OCI-LY3 (cell line): Measurements from ENCODE around the gene LGALS9B.
"Not testable (repeated sequence)": the region's sequence is repeated elsewhere in the genome, so short reads cannot be mapped to it uniquely, and the experiment has no call there.

ENCODE experiments used
- H2AFZ ChIP-seq: fragments of 200-600, 300-600 bp; shearing (Covaris generic); 2 replicates; pipeline ENCODE4 v1.6.0; 2014; ENCODE audit warnings: antibody characterized with exemption, low read depth, low read length
- H3K27ac ChIP-seq: fragments of 200-600, 300-600 bp; sonication (generic); 2 replicates; pipeline ENCODE4 v1.5.1; 2014; ENCODE audit warnings: mild to moderate bottlenecking, low read length, moderate library complexity, mixed read lengths
- H3K27me3 ChIP-seq: fragments of 200-600, 300-600 bp; sonication (generic); 2 replicates; pipeline ENCODE4 v1.6.1; 2014; ENCODE audit warnings: low read depth, low read length, mixed read lengths
- H3K36me3 ChIP-seq: fragments of 200-600, 300-600 bp; sonication (generic); replicated peaks from 2 replicates; pipeline ENCODE3; 2014; ENCODE audit warnings: low read depth, low read length, mixed read lengths
- H3K4me1 ChIP-seq: fragments of 300-600, 200-600 bp; sonication (generic); 2 replicates; pipeline ENCODE4 v1.6.1; 2014; ENCODE audit warnings: low read length, mixed read lengths
- H3K4me2 ChIP-seq: fragments of 200-600, 300-600 bp; sonication (generic); 2 replicates; pipeline ENCODE4 v1.6.1; 2014; ENCODE audit warnings: low read length, mixed read lengths
- H3K4me3 ChIP-seq: fragments of 300-600, 200-600 bp; sonication (generic); 2 replicates; pipeline ENCODE4 v1.5.1; 2014; ENCODE audit warnings: antibody characterized with exemption, mild to moderate bottlenecking, low read length, moderate library complexity
- H3K79me2 ChIP-seq: fragments of 300-600, 200-600 bp; shearing (Covaris generic); 2 replicates; pipeline ENCODE4 v1.6.1; 2014; ENCODE audit warnings: mild to moderate bottlenecking, low read length, mixed read lengths
- H3K9ac ChIP-seq: fragments of 300-600, 200-600 bp; shearing (Covaris generic); 2 replicates; pipeline ENCODE4 v1.6.0; 2014; ENCODE audit warnings: mild to moderate bottlenecking, low read length, moderate library complexity
- H3K9me3 ChIP-seq: fragments of 200-600, 300-600 bp; shearing (Covaris generic); 2 replicates; pipeline ENCODE4 v1.6.1; 2014; ENCODE audit warnings: low read length, mixed read lengths; ENCODE audit not compliant: insufficient read depth
- H4K20me1 ChIP-seq: fragments of 200-600, 300-600 bp; sonication (generic); 2 replicates; pipeline ENCODE4 v1.6.1; 2016; ENCODE audit warnings: low read length, mixed read lengths; ENCODE audit not compliant: insufficient read depth

Gene LGALS9B

DNA sequence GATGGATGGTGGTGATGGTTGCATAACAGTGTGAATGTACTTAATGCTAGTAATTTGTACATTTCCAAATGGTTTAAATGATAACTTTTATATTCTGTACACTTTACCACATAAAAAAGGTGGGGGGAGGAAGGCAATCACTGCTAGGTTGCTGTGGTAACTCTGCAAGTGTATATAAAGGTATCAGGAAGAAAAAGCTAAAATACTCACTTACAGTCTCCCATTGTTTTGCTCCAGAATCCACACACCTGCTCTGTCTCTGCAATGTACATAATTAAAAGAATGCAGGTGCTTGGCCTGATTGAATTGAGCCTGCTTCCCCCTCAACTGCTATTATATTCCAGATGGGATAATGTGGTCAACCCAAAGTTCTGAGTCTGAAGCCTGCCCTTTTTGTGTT, 6.7 kb upstream of the LGALS9B start:
- not testable (repeated sequence) for H3K27me3 ChIP-seq, H3K4me2 ChIP-seq, H3K27ac ChIP-seq, H3K9me3 ChIP-seq, H3K36me3 ChIP-seq, H3K9ac ChIP-seq, H3K79me2 ChIP-seq, H4K20me1 ChIP-seq, H2AFZ ChIP-seq, H3K4me1 ChIP-seq, H3K4me3 ChIP-seq

DNA sequence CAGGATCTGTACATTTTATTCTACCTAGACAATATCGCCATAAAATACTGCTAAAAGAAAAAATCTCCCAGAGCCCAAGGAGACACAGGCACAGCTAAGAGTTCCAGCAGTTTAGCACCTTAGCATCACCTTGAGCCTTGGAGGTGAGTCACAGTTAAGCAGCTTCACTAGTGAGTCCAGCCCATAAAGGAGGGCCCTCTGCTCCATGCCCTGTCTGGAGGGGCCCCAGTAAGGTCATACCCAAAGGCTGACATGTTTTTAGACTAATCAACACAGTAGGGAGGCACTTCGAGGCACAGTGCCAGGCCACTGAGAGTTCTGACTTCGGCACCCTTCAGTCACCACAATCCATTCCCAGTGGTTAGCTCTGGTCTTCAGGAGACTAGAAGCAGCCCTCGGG, 2.6 kb upstream of the LGALS9B start:
- H3K9ac ChIP-seq, H3K4me1 ChIP-seq, H3K79me2 ChIP-seq, H3K36me3 ChIP-seq, H3K27me3 ChIP-seq, H3K9me3 ChIP-seq, H3K4me2 ChIP-seq, H4K20me1 ChIP-seq, H3K27ac ChIP-seq, H3K4me3 ChIP-seq, H2AFZ ChIP-seq: not testable (repeated sequence)

DNA sequence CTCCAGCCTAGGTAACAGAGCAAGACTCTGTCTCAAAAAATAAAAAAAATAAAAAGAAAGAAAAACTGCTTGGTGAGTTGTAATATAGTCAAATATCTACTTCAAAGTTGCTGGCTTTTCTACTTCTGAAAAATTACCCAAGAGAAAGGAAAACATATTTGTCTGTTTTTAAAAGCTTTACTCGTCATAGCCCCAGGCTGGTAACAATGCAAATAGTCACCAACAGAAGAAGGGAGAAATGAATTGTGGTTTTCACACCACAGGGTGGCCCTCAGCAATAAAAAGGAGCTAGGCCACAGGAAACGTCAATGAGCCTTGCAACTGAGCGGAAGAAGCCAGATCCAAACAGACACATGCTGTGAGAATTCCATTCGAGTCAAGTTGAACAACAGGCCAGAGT, 1.8 kb upstream of the LGALS9B start:
- not testable (repeated sequence) for H3K36me3 ChIP-seq, H3K4me3 ChIP-seq, H3K9ac ChIP-seq, H3K27ac ChIP-seq, H4K20me1 ChIP-seq, H3K27me3 ChIP-seq, H3K79me2 ChIP-seq, H3K4me1 ChIP-seq, H3K4me2 ChIP-seq, H2AFZ ChIP-seq, H3K9me3 ChIP-seq

- peak overlapping the region; percentile 28; the same call in 1 of the 2 replicates for H3K4me2 ChIP-seq
- H4K20me1 ChIP-seq, result not testable (repeated sequence)
Observed at GRCh38 chr17:20466999-20467398, 340 bp downstream of the LGALS9B start.

GRCh38 chr17:20466553-20466952, 786 bp downstream of the LGALS9B start:
- not testable (repeated sequence) for H2AFZ ChIP-seq, H3K27ac ChIP-seq, H3K4me2 ChIP-seq, H3K27me3 ChIP-seq, H3K4me3 ChIP-seq, H3K4me1 ChIP-seq, H3K9me3 ChIP-seq, H4K20me1 ChIP-seq, H3K9ac ChIP-seq, H3K36me3 ChIP-seq, H3K79me2 ChIP-seq

More at GRCh38 chr17:20466999-20467398, 340 bp downstream of the LGALS9B start:
- not testable (repeated sequence) for H3K4me3 ChIP-seq, H3K27me3 ChIP-seq, H3K27ac ChIP-seq, H3K79me2 ChIP-seq, H3K9ac ChIP-seq, H2AFZ ChIP-seq, H3K9me3 ChIP-seq, H3K36me3 ChIP-seq, H3K4me1 ChIP-seq

GRCh38 chr17:20465535-20465934, 1.8 kb downstream of the LGALS9B start:
- not testable (repeated sequence) for H3K9me3 ChIP-seq, H4K20me1 ChIP-seq, H3K79me2 ChIP-seq, H3K27me3 ChIP-seq, H2AFZ ChIP-seq, H3K4me3 ChIP-seq, H3K27ac ChIP-seq, H3K4me2 ChIP-seq, H3K4me1 ChIP-seq, H3K36me3 ChIP-seq, H3K9ac ChIP-seq

- not testable (repeated sequence) for H3K27ac ChIP-seq, H4K20me1 ChIP-seq, H3K27me3 ChIP-seq, H3K4me2 ChIP-seq, H3K4me3 ChIP-seq, H2AFZ ChIP-seq, H3K9ac ChIP-seq, H3K9me3 ChIP-seq, H3K79me2 ChIP-seq, H3K4me1 ChIP-seq, H3K36me3 ChIP-seq
Observed at GRCh38 chr17:20464854-20465414, 2.4 kb downstream of the LGALS9B start.

DNA sequence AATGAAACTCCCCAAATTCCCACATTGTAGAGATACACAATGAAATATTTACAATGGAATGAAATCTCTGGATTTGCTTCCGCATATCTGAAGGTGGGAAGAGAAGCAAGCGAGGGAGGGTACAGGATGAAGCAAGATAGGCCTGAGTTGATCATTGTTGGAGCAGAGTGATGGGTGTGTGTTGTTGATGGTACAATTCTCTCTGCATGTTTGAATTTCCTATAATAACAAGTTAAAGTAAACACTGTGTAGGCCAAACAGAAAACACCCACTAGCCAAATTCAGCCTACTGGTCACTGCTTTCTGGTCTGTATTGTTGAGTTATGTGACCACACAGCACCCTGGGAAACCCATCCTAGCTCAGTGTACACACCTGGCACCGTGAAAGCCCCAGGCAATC, 5.2 kb downstream of the LGALS9B start:
- H2AFZ ChIP-seq, H3K36me3 ChIP-seq, H3K79me2 ChIP-seq, H3K4me3 ChIP-seq, H3K9ac ChIP-seq, H4K20me1 ChIP-seq, H3K4me1 ChIP-seq, H3K27ac ChIP-seq, H3K27me3 ChIP-seq, H3K9me3 ChIP-seq, H3K4me2 ChIP-seq: not testable (repeated sequence)

DNA sequence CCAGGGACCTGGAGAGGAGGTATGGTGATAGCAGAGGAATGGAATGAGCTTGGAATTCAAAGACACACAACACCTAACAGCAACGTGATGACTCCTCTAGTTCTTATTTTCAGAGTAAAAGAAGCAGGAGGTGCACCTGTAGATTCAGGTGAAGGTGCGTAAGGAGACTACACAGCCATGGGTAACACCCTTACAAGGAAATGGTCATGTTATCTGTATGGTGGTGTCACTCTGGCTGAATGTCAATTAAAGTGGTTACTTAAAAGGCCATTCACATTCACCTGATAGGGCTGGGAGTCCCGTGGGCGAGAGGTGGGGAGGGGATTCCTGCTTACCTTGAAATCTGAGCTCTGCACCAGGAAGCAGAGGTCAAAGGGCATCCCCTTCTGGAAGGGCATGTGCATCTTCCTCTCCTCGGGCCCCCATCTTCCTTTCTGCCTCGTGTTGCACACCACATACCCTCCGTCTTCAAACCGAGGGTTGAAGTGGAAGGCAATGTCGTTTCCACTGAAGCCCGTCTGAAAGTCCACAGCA, 9.4 kb downstream of the LGALS9B start:
- not testable (repeated sequence) for H3K36me3 ChIP-seq, H3K27ac ChIP-seq, H3K4me1 ChIP-seq, H4K20me1 ChIP-seq, H3K79me2 ChIP-seq, H3K9ac ChIP-seq, H3K4me3 ChIP-seq, H2AFZ ChIP-seq, H3K4me2 ChIP-seq, H3K9me3 ChIP-seq, H3K27me3 ChIP-seq

DNA sequence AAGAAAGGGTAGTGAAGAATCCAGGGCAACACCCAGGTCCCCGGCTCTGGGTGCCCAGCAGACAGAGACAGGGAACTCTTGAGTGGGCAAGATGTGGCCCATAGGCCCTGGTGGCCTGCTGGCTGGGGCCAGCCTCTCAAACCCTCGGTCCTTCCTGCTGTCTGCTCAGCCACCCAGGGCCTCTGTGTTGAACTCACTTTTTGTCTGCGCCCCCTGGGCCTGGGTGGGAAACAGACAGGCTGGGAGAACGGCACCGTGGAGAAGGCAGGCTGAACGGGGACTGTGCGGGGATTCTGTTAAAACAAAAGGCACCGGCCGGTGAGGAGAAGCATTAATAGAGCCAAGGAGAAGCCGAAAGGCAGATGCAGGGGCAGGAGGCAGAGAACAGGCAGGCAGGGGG, 12.2 kb downstream of the LGALS9B start:
- H3K4me1 ChIP-seq, result not testable (repeated sequence)

More for the DNA sequence above, 12.2 kb downstream of the LGALS9B start:
- not testable (repeated sequence) for H3K27me3 ChIP-seq, H3K4me3 ChIP-seq, H3K9ac ChIP-seq, H3K27ac ChIP-seq, H3K79me2 ChIP-seq, H4K20me1 ChIP-seq, H3K9me3 ChIP-seq, H3K36me3 ChIP-seq, H2AFZ ChIP-seq, H3K4me2 ChIP-seq
